ENCODE data around the gene OR5H2.

Gene OR5H2

GRCh38 chr3:98331329-98331728, 49.0 kb downstream of the OR5H2 start:
- DNase-seq (ENCODE audit: low spot score) = no peak
